NT2/D1 (cell line): Measurements from ENCODE around the gene ACACB.

Source experiments
- SUZ12 ChIP-seq: IDR thresholded peaks from 2 replicates; pipeline ENCODE4 v1.6.1; 2011; ENCODE audit not compliant: insufficient read length, insufficient read depth; ENCODE audit errors: extremely low read depth
- YY1 ChIP-seq: IDR thresholded peaks from 2 replicates; pipeline ENCODE4 v1.6.1; 2011; ENCODE audit not compliant: insufficient read length, insufficient read depth
- ZNF274 ChIP-seq: IDR thresholded peaks from 2 replicates; pipeline ENCODE4 v1.6.1; 2011; ENCODE audit warnings: mild to moderate bottlenecking, low read depth, low read length

DNA sequence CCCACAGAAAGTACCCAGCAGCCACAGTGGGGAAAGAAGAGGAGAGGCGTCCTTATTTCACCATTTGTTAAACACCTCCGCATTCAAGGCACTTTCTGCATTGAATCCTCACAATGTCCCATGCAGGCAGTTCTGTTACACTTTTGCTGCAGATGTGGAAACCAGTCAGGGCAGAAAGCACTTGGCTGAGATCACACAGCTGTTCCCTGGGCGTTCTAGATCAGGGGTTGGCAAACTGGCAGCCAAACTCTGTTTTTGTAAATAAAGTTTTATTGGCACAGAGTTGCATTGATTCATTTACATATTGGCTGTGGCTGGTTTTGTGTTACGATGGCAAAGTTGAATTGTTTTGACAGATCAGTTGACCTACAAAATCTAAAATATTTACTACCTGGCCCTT is 172.6 kb downstream of the ACACB start:
- TF ChIP-seq ZNF274, result no peak
- TF ChIP-seq SUZ12, result no peak
- TF ChIP-seq YY1, result no peak
